Colonic mucosa (tissue), 4 donors: ENCODE measurements around the gene SWI5. TPM values are rescaled to one million over a fixed set of nuclear protein-coding genes. Genes with fewer than 3 reads are reported as not detected.

Experiments
- DNase-seq: peaks from one replicate; pipeline ENCODE4 v3.0.0-alpha.2; 2020
- H3K27ac ChIP-seq: fragments of 200-600 bp; one replicate; pipeline ENCODE4 v1.8.0; 2021
- H3K27me3 ChIP-seq: fragments of 200-600 bp; one replicate; pipeline ENCODE4 v1.8.0; 2021
- H3K36me3 ChIP-seq: fragments of 200-600 bp; one replicate; pipeline ENCODE4 v1.8.0; 2021
- H3K4me1 ChIP-seq: fragments of 200-600 bp; one replicate; pipeline ENCODE4 v1.8.0; 2021; ENCODE audit warnings: mild to moderate bottlenecking
- H3K4me3 ChIP-seq: fragments of 200-600 bp; one replicate; pipeline ENCODE4 v1.8.0; 2021
- H3K9ac ChIP-seq, 2 donors: one replicate each; pipeline ENCODE4 v1.7.0; 2013; ENCODE audit warnings: control low read depth in 2 of 2, low read depth in 2 of 2, low read length in 2 of 2
- H3K9me3 ChIP-seq: fragments of 200-600 bp; one replicate; pipeline ENCODE4 v1.8.0; 2021
- CTCF ChIP-seq: fragments of 200-600 bp; IDR thresholded peaks from one replicate; pipeline ENCODE4 v1.8.0; 2022; ENCODE audit warnings: antibody characterized with exemption, mild to moderate bottlenecking
- intact Hi-C: fragments of 100-400 bp; cut with DNase I; formaldehyde crosslinking; loops from one replicate; pipeline ENCODE4 v1.14.1; 2022
- total RNA-seq, 2 donors: library from RNA; stranded (reverse); fragmentation: NEBNext Ultra II Directional in 1 of 2; extraction: Animal tissue kit (Norgen Biotek cat#: 25700) in 1 of 2; gene quantifications; one replicate each; pipeline ENCODE4 v1.2.1, GENCODE V29; 2021
- donor health status: healthy.
- donor health status: DM: no; HTN: no; CAD: no.
- donor health status: DM: no; HTN: no; CAD: no.

SWI5 gene
- total RNA-seq, 2 donors from 2014 or later: 14.4 to 24.2 TPM

- intact Hi-C loops: no loop called here
- DNase-seq: no peak
- no peak overlapping the region for H3K4me3 ChIP-seq
Observed at GRCh38 chr9:128286440-128286839, 10.4 kb downstream of the SWI5 start.

GRCh38 chr9:128288273-128289004 is 12.4 kb downstream of the SWI5 start:
- intact Hi-C loops: no loop called here
- no peak for TF ChIP-seq CTCF

More at GRCh38 chr9:128286440-128286839, 10.4 kb downstream of the SWI5 start:
- no peak overlapping the region for H3K27ac ChIP-seq
- H3K9me3 ChIP-seq: no peaks in the 10 kb centered on the region
- TF ChIP-seq CTCF: no peak
- H3K9ac ChIP-seq: no peak overlapping the region
- H3K36me3 ChIP-seq: no peaks in the 10 kb centered on the region
- no peaks in the 10 kb centered on the region for H3K4me1 ChIP-seq
- H3K27me3 ChIP-seq: no peaks in the 10 kb centered on the region

GRCh38 chr9:128292009-128292408 is 15.9 kb downstream of the SWI5 start:
- intact Hi-C loops: loop anchor here (10.0 kb wide), 1 partner anchor 123 kb away; no protein-coding TSS in a partner anchor
- Histone ChIP-seq H3K4me1 (peaks cover 8% of the 10 kb centered on the region), H3K9ac (no peak overlapping the region), H3K4me3 (no peak overlapping the region), H3K9me3 (no peaks in the 10 kb centered on the region), H3K36me3 (no peaks in the 10 kb centered on the region), H3K27ac (no peak overlapping the region), H3K27me3 (no peaks in the 10 kb centered on the region)
- no peak for TF ChIP-seq CTCF
- DNase-seq: no peak

More at GRCh38 chr9:128288273-128289004, 12.4 kb downstream of the SWI5 start:
- H3K9me3 ChIP-seq: no peaks in the 10 kb centered on the region
- H3K27me3 ChIP-seq: no peaks in the 10 kb centered on the region
- H3K36me3 ChIP-seq: no peaks in the 10 kb centered on the region
- H3K4me1 ChIP-seq: no peaks in the 10 kb centered on the region
- DNase-seq: no peak
- no peak overlapping the region for H3K27ac ChIP-seq
- no peak overlapping the region for H3K9ac ChIP-seq
- H3K4me3 ChIP-seq: no peak overlapping the region

GRCh38 chr9:128293091-128293490 is 17.0 kb downstream of the SWI5 start:
- no peaks in the 10 kb centered on the region for H3K27me3 ChIP-seq
- H3K4me1 ChIP-seq: peaks cover 8% of the 10 kb centered on the region
- no peaks in the 10 kb centered on the region for H3K36me3 ChIP-seq
- H3K9ac ChIP-seq: no peak overlapping the region
- no peak for DNase-seq
- TF ChIP-seq CTCF: no peak
- no peak overlapping the region for H3K27ac ChIP-seq
- intact Hi-C loops: loop anchor here (10.0 kb wide), 1 partner anchor 122 kb away; no protein-coding TSS in a partner anchor
- no peak overlapping the region for H3K4me3 ChIP-seq
- no peaks in the 10 kb centered on the region for H3K9me3 ChIP-seq

GRCh38 chr9:128294142-128294541 is 18.1 kb downstream of the SWI5 start:
- intact Hi-C loops: loop anchor here (10.0 kb wide), 1 partner anchor 121 kb away; no protein-coding TSS in a partner anchor
- H3K9ac ChIP-seq: no peak overlapping the region
- H3K36me3 ChIP-seq: no peaks in the 10 kb centered on the region
- no peak for TF ChIP-seq CTCF
- peaks cover 8% of the 10 kb centered on the region for H3K4me1 ChIP-seq
- DNase-seq: no peak
- H3K4me3 ChIP-seq: no peak overlapping the region
- H3K9me3 ChIP-seq: no peaks in the 10 kb centered on the region
- no peaks in the 10 kb centered on the region for H3K27me3 ChIP-seq
- no peak overlapping the region for H3K27ac ChIP-seq
